T-helper 9 cell (primary cell): ENCODE data around the gene RELT.

Experiments
- DNase-seq: peaks from one replicate; pipeline ENCODE4 v3.0.0-alpha.2; 2020

The RELT gene

GRCh38 chr11:73393479-73394415, 17.5 kb downstream of the RELT start:
- DNase-seq, result peak; percentile 53

- no peak for DNase-seq
These were observed 18.5 kb downstream of the RELT start for GRCh38 chr11:73394416-73395296.

- no peak for DNase-seq
These were observed 19.4 kb downstream of the RELT start for GRCh38 chr11:73395297-73396208.

- no peak for DNase-seq
These were observed 20.2 kb downstream of the RELT start for GRCh38 chr11:73396251-73396930.

- DNase-seq, result no peak
These were observed 20.8 kb downstream of the RELT start for GRCh38 chr11:73396985-73397384.

GRCh38 chr11:73397468-73398131, 21.4 kb downstream of the RELT start:
- DNase-seq, result no peak

- DNase-seq, result no peak
These were observed 21.9 kb downstream of the RELT start for GRCh38 chr11:73398132-73398526.

GRCh38 chr11:73398721-73399120, 22.5 kb downstream of the RELT start:
- DNase-seq, result no peak

GRCh38 chr11:73399159-73399590, 23.0 kb downstream of the RELT start:
- no peak for DNase-seq

GRCh38 chr11:73399636-73400035, 23.4 kb downstream of the RELT start:
- DNase-seq, result no peak

GRCh38 chr11:73400293-73400692, 24.1 kb downstream of the RELT start:
- DNase-seq, result no peak

- DNase-seq, result no peak
These were observed 25.2 kb downstream of the RELT start for GRCh38 chr11:73401217-73401923.

GRCh38 chr11:73401924-73402833, 26.0 kb downstream of the RELT start:
- no peak for DNase-seq

GRCh38 chr11:73402834-73403185, 26.6 kb downstream of the RELT start:
- DNase-seq, result no peak

GRCh38 chr11:73403541-73403940, 27.3 kb downstream of the RELT start:
- no peak for DNase-seq

- no peak for DNase-seq
These were observed 27.8 kb downstream of the RELT start for GRCh38 chr11:73404048-73404447.

- DNase-seq, result no peak
These were observed 28.4 kb downstream of the RELT start for GRCh38 chr11:73404506-73405145.

GRCh38 chr11:73405146-73405510, 28.9 kb downstream of the RELT start:
- no peak for DNase-seq

GRCh38 chr11:73406131-73406530, 29.9 kb downstream of the RELT start:
- no peak for DNase-seq
